SK-N-SH treated with all-trans-retinoic acid at 6 μM for 48 hours (cell line): ENCODE measurements around the gene SPRY1.

Experiments
- ATAC-seq: fragments of 200-7000 bp; cut with Tn5 transposase; 3 replicates; pipeline ENCODE4 v1.9.1; 2020; ENCODE audit warnings: mild to moderate bottlenecking, moderate library complexity
- ARNTL ChIP-seq: fragments of 450-650 bp; formaldehyde crosslinking; IDR thresholded peaks from 2 replicates; pipeline ENCODE4 v1.5.0; 2020; ENCODE audit warnings: low read depth, mild to moderate bottlenecking, moderate library complexity, borderline replicate concordance
- CSDC2 ChIP-seq: fragments of 250-450 bp; sonication (Bioruptor Pico); IDR thresholded peaks from 2 replicates; pipeline ENCODE4 v1.5.0; 2020; ENCODE audit warnings: mild to moderate bottlenecking, moderate library complexity
- ESRRG ChIP-seq: fragments of 250-450 bp; sonication (Bioruptor Pico); IDR thresholded peaks from 2 replicates; pipeline ENCODE4 v1.6.1; 2021; ENCODE audit warnings: mild to moderate bottlenecking
- GLIS3 ChIP-seq: fragments of 250-450 bp; sonication (Bioruptor Pico); IDR thresholded peaks from 2 replicates; pipeline ENCODE4 v1.5.0; 2020; ENCODE audit warnings: mild to moderate bottlenecking, moderate library complexity
- ISL1 ChIP-seq: fragments of 250-450 bp; sonication (Bioruptor Pico); IDR thresholded peaks from 2 replicates; pipeline ENCODE4 v2.1.2; 2022; ENCODE audit warnings: mild to moderate bottlenecking, moderate library complexity
- PPARA ChIP-seq: fragments of 250-450 bp; sonication (Bioruptor Pico); IDR thresholded peaks from 2 replicates; pipeline ENCODE4 v1.5.0; 2020; ENCODE audit warnings: mild to moderate bottlenecking, borderline replicate concordance
- RARB ChIP-seq: fragments of 250-450 bp; sonication (Bioruptor Pico); IDR thresholded peaks from 2 replicates; pipeline ENCODE4 v1.8.0; 2021; ENCODE audit warnings: mild to moderate bottlenecking, moderate library complexity
- SNAI2 ChIP-seq: fragments of 250-450 bp; sonication (Bioruptor Pico); IDR thresholded peaks from 2 replicates; pipeline ENCODE4 v1.5.0; 2020; ENCODE audit warnings: mild to moderate bottlenecking, moderate library complexity
- TCF4 ChIP-seq: fragments of 250-450 bp; sonication (Bioruptor Pico); IDR thresholded peaks from 2 replicates; pipeline ENCODE4 v1.8.0; 2021; ENCODE audit warnings: mild to moderate bottlenecking, moderate library complexity, borderline replicate concordance
- ZC3H10 ChIP-seq: fragments of 250-450 bp; sonication (Bioruptor Pico); IDR thresholded peaks from 2 replicates; pipeline ENCODE4 v1.5.1; 2021; ENCODE audit warnings: mild to moderate bottlenecking, moderate library complexity
- ZFP30 ChIP-seq: fragments of 450-650 bp; formaldehyde crosslinking; IDR thresholded peaks from 2 replicates; pipeline ENCODE4 v1.5.0; 2022; ENCODE audit warnings: mild to moderate bottlenecking, moderate library complexity
- ZNF565 ChIP-seq: fragments of 450-650 bp; formaldehyde crosslinking; conservative IDR thresholded peaks from 2 replicates; pipeline ENCODE4 v1.5.0; 2020; ENCODE audit warnings: low read depth, mild to moderate bottlenecking, moderate library complexity
- ZNF8 ChIP-seq: fragments of 450-650 bp; formaldehyde crosslinking; IDR thresholded peaks from 2 replicates; pipeline ENCODE4 v1.5.0; 2020; ENCODE audit warnings: mild to moderate bottlenecking, moderate library complexity
- TF ChIP-seq, protein P1 (sequence below): fragments of 250-450 bp; sonication (Bioruptor Pico); IDR thresholded peaks from 2 replicates; pipeline ENCODE4 v1.5.0; 2020; ENCODE audit warnings: mild to moderate bottlenecking, moderate library complexity
- TF ChIP-seq, protein P2 (sequence below): fragments of 250-450 bp; sonication (Bioruptor Pico); IDR thresholded peaks from 2 replicates; pipeline ENCODE4 v1.8.0; 2021; ENCODE audit warnings: low read depth, mild to moderate bottlenecking, moderate library complexity, borderline replicate concordance
- TF ChIP-seq, protein P3 (sequence below): fragments of 250-450 bp; sonication (Bioruptor Pico); IDR thresholded peaks from 2 replicates; pipeline ENCODE4 v1.5.1; 2021; ENCODE audit warnings: mild to moderate bottlenecking, moderate library complexity

The SPRY1 gene

GRCh38 chr4:123419885-123420755 lies 23.5 kb downstream of the SPRY1 start:
- ATAC-seq = no peak
- TF ChIP-seq RARB (CRISPR knock-in tag) (no peak), PPARA (CRISPR knock-in tag) (no peak), ZNF565 (CRISPR knock-in tag) (no peak), ESRRG (CRISPR knock-in tag) (no peak), GLIS3 (CRISPR knock-in tag) (no peak), ZNF8 (CRISPR knock-in tag) (no peak)
- TF ChIP-seq, protein P1, sequence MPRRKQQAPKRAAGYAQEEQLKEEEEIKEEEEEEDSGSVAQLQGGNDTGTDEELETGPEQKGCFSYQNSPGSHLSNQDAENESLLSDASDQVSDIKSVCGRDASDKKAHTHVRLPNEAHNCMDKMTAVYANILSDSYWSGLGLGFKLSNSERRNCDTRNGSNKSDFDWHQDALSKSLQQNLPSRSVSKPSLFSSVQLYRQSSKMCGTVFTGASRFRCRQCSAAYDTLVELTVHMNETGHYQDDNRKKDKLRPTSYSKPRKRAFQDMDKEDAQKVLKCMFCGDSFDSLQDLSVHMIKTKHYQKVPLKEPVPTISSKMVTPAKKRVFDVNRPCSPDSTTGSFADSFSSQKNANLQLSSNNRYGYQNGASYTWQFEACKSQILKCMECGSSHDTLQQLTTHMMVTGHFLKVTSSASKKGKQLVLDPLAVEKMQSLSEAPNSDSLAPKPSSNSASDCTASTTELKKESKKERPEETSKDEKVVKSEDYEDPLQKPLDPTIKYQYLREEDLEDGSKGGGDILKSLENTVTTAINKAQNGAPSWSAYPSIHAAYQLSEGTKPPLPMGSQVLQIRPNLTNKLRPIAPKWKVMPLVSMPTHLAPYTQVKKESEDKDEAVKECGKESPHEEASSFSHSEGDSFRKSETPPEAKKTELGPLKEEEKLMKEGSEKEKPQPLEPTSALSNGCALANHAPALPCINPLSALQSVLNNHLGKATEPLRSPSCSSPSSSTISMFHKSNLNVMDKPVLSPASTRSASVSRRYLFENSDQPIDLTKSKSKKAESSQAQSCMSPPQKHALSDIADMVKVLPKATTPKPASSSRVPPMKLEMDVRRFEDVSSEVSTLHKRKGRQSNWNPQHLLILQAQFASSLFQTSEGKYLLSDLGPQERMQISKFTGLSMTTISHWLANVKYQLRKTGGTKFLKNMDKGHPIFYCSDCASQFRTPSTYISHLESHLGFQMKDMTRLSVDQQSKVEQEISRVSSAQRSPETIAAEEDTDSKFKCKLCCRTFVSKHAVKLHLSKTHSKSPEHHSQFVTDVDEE = no peak
- TF ChIP-seq, protein P2, sequence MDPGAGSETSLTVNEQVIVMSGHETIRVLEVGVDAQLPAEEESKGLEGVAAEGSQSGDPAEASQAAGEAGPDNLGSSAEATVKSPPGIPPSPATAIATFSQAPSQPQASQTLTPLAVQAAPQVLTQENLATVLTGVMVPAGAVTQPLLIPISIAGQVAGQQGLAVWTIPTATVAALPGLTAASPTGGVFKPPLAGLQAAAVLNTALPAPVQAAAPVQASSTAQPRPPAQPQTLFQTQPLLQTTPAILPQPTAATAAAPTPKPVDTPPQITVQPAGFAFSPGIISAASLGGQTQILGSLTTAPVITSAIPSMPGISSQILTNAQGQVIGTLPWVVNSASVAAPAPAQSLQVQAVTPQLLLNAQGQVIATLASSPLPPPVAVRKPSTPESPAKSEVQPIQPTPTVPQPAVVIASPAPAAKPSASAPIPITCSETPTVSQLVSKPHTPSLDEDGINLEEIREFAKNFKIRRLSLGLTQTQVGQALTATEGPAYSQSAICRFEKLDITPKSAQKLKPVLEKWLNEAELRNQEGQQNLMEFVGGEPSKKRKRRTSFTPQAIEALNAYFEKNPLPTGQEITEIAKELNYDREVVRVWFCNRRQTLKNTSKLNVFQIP = no peak

DNA sequence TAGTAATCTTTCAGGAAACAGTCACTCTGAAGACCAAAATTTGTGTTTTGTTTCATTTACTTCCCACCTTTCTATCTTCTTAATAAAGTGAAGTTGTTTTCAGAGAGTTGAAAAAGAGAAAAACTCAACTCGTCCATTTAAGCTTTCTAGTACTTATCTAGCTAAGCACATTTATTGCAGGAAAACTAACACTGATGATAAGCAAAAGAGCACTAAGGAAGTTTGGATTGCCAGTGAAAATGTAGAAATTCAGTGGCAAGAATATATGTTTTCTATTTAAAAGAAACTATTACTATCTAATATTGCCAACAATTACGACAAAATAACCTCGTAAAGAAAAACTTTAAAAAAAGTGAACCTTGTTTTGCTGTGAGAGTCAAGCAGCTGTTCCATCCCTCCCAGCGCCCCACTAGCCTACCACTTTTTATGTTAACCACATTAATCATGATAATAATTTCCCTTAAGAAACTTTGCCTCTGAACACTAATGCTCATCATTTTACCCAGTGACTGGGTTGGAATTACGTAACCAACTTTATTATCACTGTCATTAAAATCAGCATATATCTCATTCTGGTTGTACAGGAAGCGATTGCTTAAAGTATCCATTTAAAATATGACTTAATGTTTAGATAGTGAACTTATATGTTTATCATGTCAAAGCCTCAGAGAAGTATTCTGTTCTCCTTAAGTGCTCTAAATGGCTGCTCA lies 24.8 kb downstream of the SPRY1 start:
- ATAC-seq = no peak
- TF ChIP-seq SNAI2 = no peak
- no peak for TF ChIP-seq CSDC2 (CRISPR knock-in tag)
- TF ChIP-seq RARB (CRISPR knock-in tag) = no peak
- TF ChIP-seq ZFP30 (CRISPR knock-in tag) = no peak
- TF ChIP-seq ARNTL (CRISPR knock-in tag) = no peak
- TF ChIP-seq, protein P1 = no peak
- TF ChIP-seq, protein P3, sequence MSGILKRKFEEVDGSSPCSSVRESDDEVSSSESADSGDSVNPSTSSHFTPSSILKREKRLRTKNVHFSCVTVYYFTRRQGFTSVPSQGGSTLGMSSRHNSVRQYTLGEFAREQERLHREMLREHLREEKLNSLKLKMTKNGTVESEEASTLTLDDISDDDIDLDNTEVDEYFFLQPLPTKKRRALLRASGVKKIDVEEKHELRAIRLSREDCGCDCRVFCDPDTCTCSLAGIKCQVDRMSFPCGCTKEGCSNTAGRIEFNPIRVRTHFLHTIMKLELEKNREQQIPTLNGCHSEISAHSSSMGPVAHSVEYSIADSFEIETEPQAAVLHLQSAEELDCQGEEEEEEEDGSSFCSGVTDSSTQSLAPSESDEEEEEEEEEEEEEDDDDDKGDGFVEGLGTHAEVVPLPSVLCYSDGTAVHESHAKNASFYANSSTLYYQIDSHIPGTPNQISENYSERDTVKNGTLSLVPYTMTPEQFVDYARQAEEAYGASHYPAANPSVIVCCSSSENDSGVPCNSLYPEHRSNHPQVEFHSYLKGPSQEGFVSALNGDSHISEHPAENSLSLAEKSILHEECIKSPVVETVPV (CRISPR knock-in tag) = no peak
- no peak for TF ChIP-seq ZC3H10 (CRISPR knock-in tag)
- no peak for TF ChIP-seq TCF4 (CRISPR knock-in tag)

- no peak for TF ChIP-seq ZFP30 (CRISPR knock-in tag)
- TF ChIP-seq, protein P2 = no peak
- TF ChIP-seq ZC3H10 (CRISPR knock-in tag) = no peak
- no peak for TF ChIP-seq ISL1 (CRISPR knock-in tag)
- no peak for TF ChIP-seq ARNTL (CRISPR knock-in tag)
- no peak for ATAC-seq
Observed at GRCh38 chr4:123421937-123422781, 25.6 kb downstream of the SPRY1 start.
